Measurements from ENCODE around the gene PHOX2B.

DNA sequence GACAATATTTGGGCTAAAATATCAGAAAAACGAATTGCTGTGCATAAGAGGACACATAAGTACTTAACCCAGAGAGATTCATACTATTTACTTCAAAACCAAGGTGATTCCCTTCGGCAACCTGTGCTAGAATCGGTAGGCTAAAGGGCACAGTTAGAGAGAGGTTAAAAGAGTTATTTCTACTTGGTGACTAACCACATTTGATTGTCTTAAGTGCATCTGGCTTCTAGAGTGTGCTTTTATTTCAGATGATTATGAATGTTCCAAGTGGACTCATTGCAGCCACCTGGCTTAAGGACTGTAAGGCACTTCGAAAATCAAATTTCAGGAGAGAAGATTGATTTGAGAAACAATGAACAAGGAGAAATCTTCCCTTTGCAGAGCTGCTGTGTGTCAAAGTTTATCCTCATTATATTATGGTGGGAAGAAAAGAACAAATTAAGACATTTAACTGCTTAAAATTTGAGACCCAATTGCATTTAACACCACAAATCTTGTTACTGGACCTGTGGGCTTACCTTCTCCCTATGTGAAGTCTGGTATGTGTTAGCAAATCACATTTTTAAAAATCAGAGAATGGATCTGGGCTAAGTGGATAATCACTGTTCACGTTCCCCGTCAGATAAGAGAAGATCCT lies 34.0 kb downstream of the PHOX2B start:
- TF ChIP-seq, protein P1, sequence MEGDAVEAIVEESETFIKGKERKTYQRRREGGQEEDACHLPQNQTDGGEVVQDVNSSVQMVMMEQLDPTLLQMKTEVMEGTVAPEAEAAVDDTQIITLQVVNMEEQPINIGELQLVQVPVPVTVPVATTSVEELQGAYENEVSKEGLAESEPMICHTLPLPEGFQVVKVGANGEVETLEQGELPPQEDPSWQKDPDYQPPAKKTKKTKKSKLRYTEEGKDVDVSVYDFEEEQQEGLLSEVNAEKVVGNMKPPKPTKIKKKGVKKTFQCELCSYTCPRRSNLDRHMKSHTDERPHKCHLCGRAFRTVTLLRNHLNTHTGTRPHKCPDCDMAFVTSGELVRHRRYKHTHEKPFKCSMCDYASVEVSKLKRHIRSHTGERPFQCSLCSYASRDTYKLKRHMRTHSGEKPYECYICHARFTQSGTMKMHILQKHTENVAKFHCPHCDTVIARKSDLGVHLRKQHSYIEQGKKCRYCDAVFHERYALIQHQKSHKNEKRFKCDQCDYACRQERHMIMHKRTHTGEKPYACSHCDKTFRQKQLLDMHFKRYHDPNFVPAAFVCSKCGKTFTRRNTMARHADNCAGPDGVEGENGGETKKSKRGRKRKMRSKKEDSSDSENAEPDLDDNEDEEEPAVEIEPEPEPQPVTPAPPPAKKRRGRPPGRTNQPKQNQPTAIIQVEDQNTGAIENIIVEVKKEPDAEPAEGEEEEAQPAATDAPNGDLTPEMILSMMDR (conservative IDR thresholded peaks at IDR 0.05; ENCODE audit: low read depth, low read length), result no peak
- TF ChIP-seq EZH2 (IDR thresholded peaks at IDR 0.05; ENCODE audit: low read length, unreplicated experiment) (no peak), EZH2phosphoT487 (IDR thresholded peaks at IDR 0.05; ENCODE audit: borderline replicate concordance, low read length) (no peak)
